Retinal pigment epithelial cell (primary cell): ENCODE data around the gene UBXN10.

ENCODE experiments used
- DNase-seq: peaks from one replicate; pipeline ENCODE4 v3.0.0-alpha.2; 2010; ENCODE audit warnings: low read depth
- H3K4me3 ChIP-seq: 2 replicates; pipeline ENCODE4 v1.5.1; 2011; ENCODE audit warnings: mild to moderate bottlenecking, low read length, control low read depth, moderate library complexity
- TF ChIP-seq, protein P1 (sequence below): conservative IDR thresholded peaks from 2 replicates; pipeline ENCODE4 v1.5.1; 2011; ENCODE audit warnings: low read depth, low read length, control low read depth, inconsistent platforms

Gene UBXN10

DNA sequence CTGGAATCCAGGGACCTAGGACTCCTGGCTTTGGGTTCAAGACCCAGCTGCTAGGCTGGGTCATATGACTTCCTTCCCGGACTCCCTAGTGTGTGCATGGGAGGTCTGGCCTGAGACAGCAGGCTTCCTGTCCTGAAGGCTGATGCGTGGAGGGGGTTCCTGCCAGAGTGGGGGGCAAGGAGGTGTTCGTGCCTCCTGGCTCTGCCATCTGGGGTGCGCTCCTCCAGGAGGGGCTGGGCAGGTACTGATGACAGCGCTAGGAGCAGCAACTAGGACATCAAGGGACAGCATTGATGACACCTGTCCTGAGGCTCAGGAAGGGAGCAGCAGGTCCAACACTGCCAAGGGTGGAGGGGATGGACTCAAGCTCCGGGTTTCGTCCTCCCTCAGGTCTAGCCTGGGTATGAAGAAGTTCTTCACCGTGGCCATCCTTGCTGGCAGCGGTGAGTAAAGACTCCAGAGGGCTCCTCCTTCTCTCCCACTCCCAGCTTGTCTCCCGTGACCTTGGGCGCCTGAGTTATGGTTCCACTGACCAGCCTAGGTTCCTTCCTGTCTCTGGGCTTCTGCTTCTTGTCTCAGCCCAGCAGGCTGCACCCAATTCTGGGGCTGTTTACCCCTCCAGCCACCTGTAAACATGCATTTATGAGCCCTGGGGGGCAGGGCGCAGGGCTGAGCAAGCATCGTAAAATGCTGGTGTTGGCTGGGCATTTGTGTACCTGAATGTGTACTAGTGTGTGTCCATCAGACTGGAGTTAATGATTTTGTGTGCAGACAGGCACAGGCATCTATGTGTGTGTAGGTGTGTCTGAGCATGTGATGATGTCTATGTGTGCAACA, 45.9 kb upstream of the UBXN10 start:
- H3K4me3 ChIP-seq: no peak overlapping the region
- no peak for DNase-seq
- TF ChIP-seq, protein P1, sequence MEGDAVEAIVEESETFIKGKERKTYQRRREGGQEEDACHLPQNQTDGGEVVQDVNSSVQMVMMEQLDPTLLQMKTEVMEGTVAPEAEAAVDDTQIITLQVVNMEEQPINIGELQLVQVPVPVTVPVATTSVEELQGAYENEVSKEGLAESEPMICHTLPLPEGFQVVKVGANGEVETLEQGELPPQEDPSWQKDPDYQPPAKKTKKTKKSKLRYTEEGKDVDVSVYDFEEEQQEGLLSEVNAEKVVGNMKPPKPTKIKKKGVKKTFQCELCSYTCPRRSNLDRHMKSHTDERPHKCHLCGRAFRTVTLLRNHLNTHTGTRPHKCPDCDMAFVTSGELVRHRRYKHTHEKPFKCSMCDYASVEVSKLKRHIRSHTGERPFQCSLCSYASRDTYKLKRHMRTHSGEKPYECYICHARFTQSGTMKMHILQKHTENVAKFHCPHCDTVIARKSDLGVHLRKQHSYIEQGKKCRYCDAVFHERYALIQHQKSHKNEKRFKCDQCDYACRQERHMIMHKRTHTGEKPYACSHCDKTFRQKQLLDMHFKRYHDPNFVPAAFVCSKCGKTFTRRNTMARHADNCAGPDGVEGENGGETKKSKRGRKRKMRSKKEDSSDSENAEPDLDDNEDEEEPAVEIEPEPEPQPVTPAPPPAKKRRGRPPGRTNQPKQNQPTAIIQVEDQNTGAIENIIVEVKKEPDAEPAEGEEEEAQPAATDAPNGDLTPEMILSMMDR: no peak

DNA sequence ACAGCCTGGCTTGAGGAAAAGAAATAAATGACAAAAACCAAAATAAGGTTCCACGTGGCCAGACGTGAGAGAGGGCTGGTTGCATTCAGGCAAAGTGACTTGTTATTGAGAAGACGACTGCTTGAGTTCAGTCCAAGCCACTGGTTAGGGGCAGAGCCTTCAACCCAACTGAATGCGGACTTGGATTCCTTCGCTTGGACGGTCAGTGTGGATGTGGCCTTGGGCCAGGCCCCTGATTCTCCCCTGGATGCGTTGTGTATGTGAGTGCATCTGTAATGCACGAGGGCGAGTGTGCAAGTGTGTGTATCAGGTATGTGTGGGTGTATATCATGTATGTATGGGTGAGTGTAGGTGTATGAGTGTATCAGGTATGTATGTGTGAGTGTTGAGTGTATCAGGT, 44.9 kb upstream of the UBXN10 start:
- DNase-seq: no peak
- TF ChIP-seq, protein P1: no peak
- no peak overlapping the region for H3K4me3 ChIP-seq

DNA sequence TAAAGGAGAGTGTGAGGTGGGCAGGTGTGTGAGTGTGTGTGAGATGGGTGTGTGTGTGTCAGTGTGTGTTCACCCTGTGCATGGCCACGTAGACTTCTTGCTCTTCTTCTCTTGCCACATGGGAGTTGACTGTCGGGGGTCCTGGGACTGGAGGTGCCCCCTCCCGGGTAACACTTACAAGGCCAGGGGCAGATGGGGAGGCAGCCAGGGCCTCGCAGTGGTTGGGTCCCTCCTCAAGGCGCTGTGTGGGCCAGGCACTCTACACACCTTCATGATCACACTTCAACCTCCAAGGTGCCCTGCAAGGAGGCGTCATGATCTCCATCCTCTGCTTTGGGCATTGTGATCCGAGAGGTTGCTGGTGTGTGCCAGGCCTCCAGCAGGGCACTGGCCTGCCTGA, 44.4 kb upstream of the UBXN10 start:
- DNase-seq: no peak
- H3K4me3 ChIP-seq: no peak overlapping the region
- TF ChIP-seq, protein P1: no peak

DNA sequence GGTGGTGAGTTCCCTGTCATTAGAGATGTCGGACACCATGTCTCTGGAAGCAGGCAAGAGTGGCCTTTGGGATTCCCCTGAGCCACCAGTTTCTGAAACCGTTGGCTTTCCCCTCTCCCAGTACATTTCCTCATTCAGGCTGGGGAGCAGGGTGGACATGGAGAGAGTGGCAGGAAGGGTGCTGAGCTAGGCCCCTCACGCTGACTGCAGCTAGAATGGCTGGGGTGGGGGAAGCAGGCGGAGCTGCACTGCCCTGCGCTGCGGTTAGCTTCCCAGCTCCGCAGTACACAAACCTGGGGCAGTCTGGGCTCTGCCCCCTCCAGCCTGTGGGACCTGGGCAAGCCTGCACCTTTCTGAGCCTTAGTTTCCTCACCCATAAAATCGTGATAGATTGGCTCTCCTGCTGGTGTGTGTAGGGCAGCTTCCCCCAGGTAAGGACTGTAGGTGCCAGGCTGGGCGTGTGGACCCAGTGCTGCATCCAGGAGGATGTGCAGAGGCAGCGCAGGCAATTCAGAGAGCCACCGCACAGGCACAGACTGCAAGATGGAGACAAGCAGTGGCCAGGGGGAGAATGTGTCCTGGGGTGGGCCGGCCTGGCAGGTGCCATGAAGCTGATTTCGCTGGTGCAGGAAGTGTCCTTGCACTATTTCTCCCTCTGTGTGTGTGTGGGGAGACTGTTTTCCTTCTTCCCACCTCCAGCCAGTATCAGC, 43.7 kb upstream of the UBXN10 start:
- TF ChIP-seq, protein P1: no peak
- H3K4me3 ChIP-seq: no peak overlapping the region
- DNase-seq: no peak

DNA sequence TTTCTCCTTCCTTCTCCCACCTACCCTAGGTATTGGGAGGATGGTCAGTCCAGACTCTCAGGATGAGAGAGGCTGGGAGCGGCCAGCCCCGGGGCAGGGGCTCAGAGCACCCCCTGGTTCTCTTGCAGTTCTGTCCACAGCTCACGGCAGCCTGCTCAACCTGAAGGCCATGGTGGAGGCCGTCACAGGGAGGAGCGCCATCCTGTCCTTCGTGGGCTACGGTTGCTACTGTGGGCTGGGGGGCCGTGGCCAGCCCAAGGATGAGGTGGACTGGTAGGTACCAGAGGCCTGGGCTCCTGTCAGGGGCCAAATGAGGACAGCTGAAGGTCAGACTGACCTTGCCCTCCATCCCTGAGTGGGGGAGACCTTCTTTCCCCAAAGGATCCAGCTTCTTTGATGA, 42.6 kb upstream of the UBXN10 start:
- TF ChIP-seq, protein P1: no peak
- H3K4me3 ChIP-seq: no peak overlapping the region
- DNase-seq: no peak

DNA sequence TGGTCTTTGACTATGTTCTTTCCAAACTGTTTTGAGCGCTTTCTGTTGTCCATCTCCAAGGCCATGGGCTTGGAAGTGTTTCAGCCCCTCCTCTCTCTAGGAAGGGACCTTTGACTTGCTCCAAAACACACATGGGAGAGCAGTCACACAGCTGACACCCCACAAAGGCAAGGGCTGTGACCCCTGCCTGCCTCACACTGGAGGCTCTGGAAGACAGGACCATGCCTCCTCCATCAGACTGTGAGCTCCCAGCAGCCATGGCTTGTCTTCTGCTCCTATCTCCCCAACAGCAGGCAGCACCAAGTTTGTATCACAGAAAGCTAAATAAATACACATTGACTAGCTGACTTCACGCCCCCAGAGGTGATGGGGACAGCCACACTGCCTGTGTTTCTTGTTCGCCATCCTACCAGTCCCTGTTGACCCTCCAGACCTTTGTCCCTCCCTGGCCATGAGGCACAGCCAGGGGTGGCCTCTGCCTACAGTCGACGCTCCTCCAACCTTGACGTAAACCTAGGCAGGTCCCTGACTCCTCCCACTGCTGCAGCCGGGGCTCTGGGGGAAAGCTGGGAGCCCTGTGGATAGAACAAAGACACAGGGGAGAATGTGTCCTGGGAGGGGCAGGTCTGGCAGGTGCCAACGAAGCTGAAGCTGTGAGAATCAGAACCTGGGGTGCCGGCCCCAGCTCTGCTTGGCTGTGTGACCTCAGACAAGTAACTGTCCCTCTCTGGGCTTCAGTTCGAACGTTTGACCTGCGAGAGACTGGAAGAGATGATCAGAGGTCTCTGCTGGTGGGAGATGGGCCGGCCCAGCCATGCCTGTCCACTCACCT, 41.9 kb upstream of the UBXN10 start:
- DNase-seq: no peak
- TF ChIP-seq, protein P1: no peak
- no peak overlapping the region for H3K4me3 ChIP-seq
